ENCODE measurements around the gene MORN1.

Gene MORN1

GRCh38 chr1:2294725-2295078 is 96.7 kb downstream of the MORN1 start:
- no peak overlapping the region for H3K4me3 ChIP-seq (ENCODE audit: insufficient read depth, low read depth, low read length, poor library complexity, severe bottlenecking)
- no peak overlapping the region for H3K27ac ChIP-seq (ENCODE audit: insufficient read depth, low read length, poor library complexity, severe bottlenecking)
- no peaks in the 10 kb centered on the region for H3K36me3 ChIP-seq (ENCODE audit: control insufficient read depth, insufficient read depth, low read length)
- no peaks in the 10 kb centered on the region for H3K9me3 ChIP-seq (ENCODE audit: control insufficient read depth, low read length)
- H3K4me1 ChIP-seq (ENCODE audit: control insufficient read depth, insufficient read depth, low read length, poor library complexity, severe bottlenecking) = peaks cover 90% of the 10 kb centered on the region
- no peaks in the 10 kb centered on the region for H3K27me3 ChIP-seq (replicated peaks; ENCODE audit: control insufficient read depth, insufficient read depth, low read length, poor library complexity, severe bottlenecking)
- no peak for DNase-seq

- peaks cover 90% of the 10 kb centered on the region for H3K4me1 ChIP-seq (ENCODE audit: control insufficient read depth, insufficient read depth, low read length, poor library complexity, severe bottlenecking)
Measured at GRCh38 chr1:2294033-2294724, 97.2 kb downstream of the MORN1 start.

GRCh38 chr1:2292725-2293450 is 98.5 kb downstream of the MORN1 start:
- Histone ChIP-seq H3K27me3 (replicated peaks; ENCODE audit: control insufficient read depth, insufficient read depth, low read length, poor library complexity, severe bottlenecking) (no peaks in the 10 kb centered on the region), H3K4me1 (ENCODE audit: control insufficient read depth, insufficient read depth, low read length, poor library complexity, severe bottlenecking) (peaks cover 88% of the 10 kb centered on the region), H3K27ac (ENCODE audit: insufficient read depth, low read length, poor library complexity, severe bottlenecking) (no peak overlapping the region), H3K4me3 (ENCODE audit: insufficient read depth, low read depth, low read length, poor library complexity, severe bottlenecking) (no peak overlapping the region), H3K9me3 (ENCODE audit: control insufficient read depth, low read length) (no peaks in the 10 kb centered on the region), H3K36me3 (ENCODE audit: control insufficient read depth, insufficient read depth, low read length) (no peaks in the 10 kb centered on the region)
- no peak for DNase-seq

More at GRCh38 chr1:2294033-2294724, 97.2 kb downstream of the MORN1 start:
- Histone ChIP-seq H3K27ac (ENCODE audit: insufficient read depth, low read length, poor library complexity, severe bottlenecking) (no peak overlapping the region), H3K36me3 (ENCODE audit: control insufficient read depth, insufficient read depth, low read length) (no peaks in the 10 kb centered on the region), H3K9me3 (ENCODE audit: control insufficient read depth, low read length) (no peaks in the 10 kb centered on the region), H3K27me3 (replicated peaks; ENCODE audit: control insufficient read depth, insufficient read depth, low read length, poor library complexity, severe bottlenecking) (no peaks in the 10 kb centered on the region), H3K4me3 (ENCODE audit: insufficient read depth, low read depth, low read length, poor library complexity, severe bottlenecking) (no peak overlapping the region)
- no peak for DNase-seq

GRCh38 chr1:2291577-2291976 is 99.8 kb downstream of the MORN1 start:
- Histone ChIP-seq H3K4me3 (ENCODE audit: insufficient read depth, low read depth, low read length, poor library complexity, severe bottlenecking) (no peak overlapping the region), H3K36me3 (ENCODE audit: control insufficient read depth, insufficient read depth, low read length) (no peaks in the 10 kb centered on the region), H3K27me3 (replicated peaks; ENCODE audit: control insufficient read depth, insufficient read depth, low read length, poor library complexity, severe bottlenecking) (no peaks in the 10 kb centered on the region), H3K27ac (ENCODE audit: insufficient read depth, low read length, poor library complexity, severe bottlenecking) (peak overlapping the region; percentile 71), H3K4me1 (ENCODE audit: control insufficient read depth, insufficient read depth, low read length, poor library complexity, severe bottlenecking) (peaks cover 75% of the 10 kb centered on the region), H3K9me3 (ENCODE audit: control insufficient read depth, low read length) (no peaks in the 10 kb centered on the region)
- no peak for DNase-seq

GRCh38 chr1:2290595-2291510 is 100.5 kb downstream of the MORN1 start:
- H3K9me3 ChIP-seq (ENCODE audit: control insufficient read depth, low read length) = no peaks in the 10 kb centered on the region
- DNase-seq = peak; percentile 71 to 75 (median 72)
- peak overlapping the region; percentile 36 for H3K4me3 ChIP-seq (ENCODE audit: insufficient read depth, low read depth, low read length, poor library complexity, severe bottlenecking)
- H3K27ac ChIP-seq (ENCODE audit: insufficient read depth, low read length, poor library complexity, severe bottlenecking) = peak overlapping the region; percentile 71
- no peaks in the 10 kb centered on the region for H3K27me3 ChIP-seq (replicated peaks; ENCODE audit: control insufficient read depth, insufficient read depth, low read length, poor library complexity, severe bottlenecking)
- H3K4me1 ChIP-seq (ENCODE audit: control insufficient read depth, insufficient read depth, low read length, poor library complexity, severe bottlenecking) = peaks cover 69% of the 10 kb centered on the region
- no peaks in the 10 kb centered on the region for H3K36me3 ChIP-seq (ENCODE audit: control insufficient read depth, insufficient read depth, low read length)

- Histone ChIP-seq H3K4me3 (ENCODE audit: insufficient read depth, low read depth, low read length, poor library complexity, severe bottlenecking) (peak overlapping the region; percentile 36), H3K27ac (ENCODE audit: insufficient read depth, low read length, poor library complexity, severe bottlenecking) (peak overlapping the region; percentile 71), H3K36me3 (ENCODE audit: control insufficient read depth, insufficient read depth, low read length) (no peaks in the 10 kb centered on the region), H3K27me3 (replicated peaks; ENCODE audit: control insufficient read depth, insufficient read depth, low read length, poor library complexity, severe bottlenecking) (no peaks in the 10 kb centered on the region), H3K9me3 (ENCODE audit: control insufficient read depth, low read length) (no peaks in the 10 kb centered on the region), H3K4me1 (ENCODE audit: control insufficient read depth, insufficient read depth, low read length, poor library complexity, severe bottlenecking) (peaks cover 64% of the 10 kb centered on the region)
- DNase-seq = no peak
Measured at GRCh38 chr1:2290171-2290578, 101.2 kb downstream of the MORN1 start.

GRCh38 chr1:2289607-2290006 is 101.7 kb downstream of the MORN1 start:
- peak overlapping the region; percentile 36 for H3K4me3 ChIP-seq (ENCODE audit: insufficient read depth, low read depth, low read length, poor library complexity, severe bottlenecking)
- no peak for DNase-seq
- H3K36me3 ChIP-seq (ENCODE audit: control insufficient read depth, insufficient read depth, low read length) = no peaks in the 10 kb centered on the region
- H3K9me3 ChIP-seq (ENCODE audit: control insufficient read depth, low read length) = no peaks in the 10 kb centered on the region
- H3K4me1 ChIP-seq (ENCODE audit: control insufficient read depth, insufficient read depth, low read length, poor library complexity, severe bottlenecking) = peaks cover 59% of the 10 kb centered on the region
- H3K27ac ChIP-seq (ENCODE audit: insufficient read depth, low read length, poor library complexity, severe bottlenecking) = peak overlapping the region; percentile 71
- no peaks in the 10 kb centered on the region for H3K27me3 ChIP-seq (replicated peaks; ENCODE audit: control insufficient read depth, insufficient read depth, low read length, poor library complexity, severe bottlenecking)

- no peaks in the 10 kb centered on the region for H3K9me3 ChIP-seq (ENCODE audit: control insufficient read depth, low read length)
- H3K27ac ChIP-seq (ENCODE audit: insufficient read depth, low read length, poor library complexity, severe bottlenecking) = peak overlapping the region; percentile 71
- H3K4me3 ChIP-seq (ENCODE audit: insufficient read depth, low read depth, low read length, poor library complexity, severe bottlenecking) = no peak overlapping the region
- H3K36me3 ChIP-seq (ENCODE audit: control insufficient read depth, insufficient read depth, low read length) = no peaks in the 10 kb centered on the region
- H3K4me1 ChIP-seq (ENCODE audit: control insufficient read depth, insufficient read depth, low read length, poor library complexity, severe bottlenecking) = peaks cover 53% of the 10 kb centered on the region
- no peaks in the 10 kb centered on the region for H3K27me3 ChIP-seq (replicated peaks; ENCODE audit: control insufficient read depth, insufficient read depth, low read length, poor library complexity, severe bottlenecking)
- no peak for DNase-seq
Measured at GRCh38 chr1:2288816-2289536, 102.4 kb downstream of the MORN1 start.

GRCh38 chr1:2288311-2288710 is 103.0 kb downstream of the MORN1 start:
- peaks cover 48% of the 10 kb centered on the region for H3K4me1 ChIP-seq (ENCODE audit: control insufficient read depth, insufficient read depth, low read length, poor library complexity, severe bottlenecking)

More at GRCh38 chr1:2288311-2288710, 103.0 kb downstream of the MORN1 start:
- Histone ChIP-seq H3K4me3 (ENCODE audit: insufficient read depth, low read depth, low read length, poor library complexity, severe bottlenecking) (no peak overlapping the region), H3K27me3 (replicated peaks; ENCODE audit: control insufficient read depth, insufficient read depth, low read length, poor library complexity, severe bottlenecking) (no peaks in the 10 kb centered on the region), H3K36me3 (ENCODE audit: control insufficient read depth, insufficient read depth, low read length) (no peaks in the 10 kb centered on the region), H3K9me3 (ENCODE audit: control insufficient read depth, low read length) (no peaks in the 10 kb centered on the region), H3K27ac (ENCODE audit: insufficient read depth, low read length, poor library complexity, severe bottlenecking) (no peak overlapping the region)
- DNase-seq = no peak

Data from effector memory CD4-positive, alpha-beta T cell (primary cell).